GM18499 (cell line): ENCODE results near the gene OR6Y1.

Source experiments
- ATAC-seq: cut with Tn5 transposase; IDR thresholded peaks from one replicate; pipeline ENCODE4 v1.9.1; 2021; ENCODE audit warnings: moderate number of reproducible peaks; ENCODE audit not compliant: insufficient read depth, unreplicated experiment

OR6Y1 gene

GRCh38 chr1:158507511-158507910 is 46.7 kb downstream of the OR6Y1 start:
- ATAC-seq, result no peak

GRCh38 chr1:158506369-158506987 is 47.7 kb downstream of the OR6Y1 start:
- no peak for ATAC-seq

GRCh38 chr1:158496374-158496773 is 57.8 kb downstream of the OR6Y1 start:
- ATAC-seq, result no peak

GRCh38 chr1:158494796-158495195 is 59.4 kb downstream of the OR6Y1 start:
- ATAC-seq, result no peak
